ENCODE measurements around the gene NUBP2. TPM values are rescaled to one million over a fixed set of nuclear protein-coding genes. Genes with fewer than 3 reads are reported as not detected.
A peak's percentile ranks its signal among the peaks of the same experiment; 100 is the strongest.

The NUBP2 gene
- total and polyA plus RNA-seq, 10 of the 15 experiments (the other 5 are each of a cell fraction or from before 2014, with no cell fraction given): 1.9 to 129 (median 51.7) TPM

DNA sequence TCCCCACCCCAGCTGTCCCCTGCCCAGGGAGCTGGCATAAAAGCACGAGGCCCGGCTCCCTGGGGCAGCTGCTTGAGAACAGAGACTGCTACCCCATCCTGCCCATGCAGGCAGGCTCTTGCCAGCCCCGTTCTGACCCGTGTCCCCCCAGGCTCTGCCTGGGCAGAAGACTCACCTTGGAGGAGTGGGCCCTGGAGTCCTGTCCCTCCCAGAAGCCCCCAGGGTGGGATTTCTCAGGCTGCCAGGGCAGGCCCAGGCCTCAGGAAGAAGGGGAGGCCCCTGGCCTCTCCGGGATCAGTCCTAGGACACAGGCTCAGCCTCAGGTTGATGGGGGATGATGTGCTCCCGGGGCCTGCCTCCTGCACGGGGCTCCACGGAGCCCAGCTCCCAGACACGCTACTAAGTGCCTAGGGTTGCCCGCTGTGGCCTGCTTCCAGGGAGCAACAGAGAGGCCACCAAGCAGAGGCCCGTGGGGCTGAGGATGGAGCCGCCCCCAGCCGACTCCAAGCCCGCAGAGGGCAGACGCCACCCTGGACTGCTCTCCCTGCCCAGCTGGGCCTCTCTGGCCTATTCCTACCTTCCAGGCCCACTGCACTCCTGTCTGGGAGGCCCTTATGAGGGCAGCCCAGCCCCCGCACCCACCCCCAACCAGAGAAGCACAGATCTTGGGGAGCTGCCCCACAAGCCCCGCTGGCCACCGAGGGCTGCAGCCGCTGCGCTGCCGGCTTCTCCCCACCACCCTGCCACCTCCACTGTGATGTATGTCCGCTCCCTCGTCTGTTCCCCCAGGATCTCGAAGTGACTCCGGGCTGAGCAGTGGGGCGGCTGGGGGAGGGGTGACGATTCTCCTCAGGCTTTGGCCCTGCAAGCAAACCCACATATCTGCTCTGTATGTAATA, 13.1 kb upstream of the NUBP2 start (continued):
- TF ChIP-seq USF2 (IDR thresholded peaks at IDR 0.05; ENCODE audit: borderline replicate concordance, low read depth, low read length) (no peak), RAD21 (IDR thresholded peaks at IDR 0.05; ENCODE audit: insufficient read depth, low read depth, low read length) (no peak), POLR2AphosphoS2 (IDR thresholded peaks at IDR 0.05; ENCODE audit: low read depth, low read length) (peak; percentile 79), FOS (IDR thresholded peaks at IDR 0.05; ENCODE audit: borderline replicate concordance, extremely low read depth, insufficient read length) (no peak), NRF1 (conservative IDR thresholded peaks at IDR 0.05; ENCODE audit: low read depth, low read length) (no peak), BCL11A (IDR thresholded peaks at IDR 0.05; ENCODE audit: low read depth, low read length) (no peak), RBBP5 (conservative IDR thresholded peaks at IDR 0.05) (no peak)

DNA sequence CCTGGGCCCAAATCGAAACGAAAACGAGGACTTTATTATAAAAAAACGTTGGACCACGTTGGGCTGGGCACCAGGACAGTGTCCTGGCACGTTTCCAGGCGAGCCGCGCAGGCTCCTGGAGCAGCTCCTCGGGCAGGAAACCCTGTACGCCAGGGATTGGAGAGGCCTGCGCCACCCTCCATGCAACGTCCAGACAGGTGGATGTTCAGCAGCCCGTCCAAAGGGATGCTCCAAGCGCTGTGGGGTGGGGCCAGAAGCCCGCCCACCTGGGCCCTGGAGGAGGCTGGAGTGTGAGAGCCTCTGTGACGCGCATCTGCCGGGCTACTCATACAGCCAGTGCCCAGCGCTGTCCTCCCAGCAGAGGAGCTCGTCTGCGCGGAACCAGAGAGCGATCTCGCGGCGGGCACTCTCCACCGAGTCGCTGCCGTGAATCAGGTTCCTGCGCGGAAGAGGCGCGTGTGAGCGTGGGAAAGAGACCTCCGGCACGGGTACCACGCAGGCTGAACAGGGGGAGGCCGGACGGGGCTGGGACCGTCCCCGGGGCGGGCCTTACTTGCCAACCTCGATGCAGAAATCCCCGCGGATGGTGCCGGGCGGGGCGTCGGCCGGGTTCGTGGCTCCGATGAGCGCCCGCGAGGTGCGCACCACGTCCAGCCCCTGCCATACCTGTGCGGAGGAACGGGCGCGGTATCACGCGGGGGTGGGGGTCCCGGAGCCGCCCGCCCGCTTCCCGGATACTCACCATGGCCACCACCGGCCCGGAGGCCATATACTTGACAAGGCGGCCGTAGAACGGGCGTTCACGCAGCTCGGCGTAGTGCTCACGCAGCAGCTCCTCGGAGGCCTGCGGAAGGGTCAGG, 12.2 kb upstream of the NUBP2 start:
- Histone ChIP-seq H3K4me3 (peak overlapping the region; percentile 100), H3K27ac (ENCODE audit: control insufficient read depth, insufficient read depth) (peak overlapping the region; percentile 69), H3K36me3 (ENCODE audit: control insufficient read depth in 2 of 2, insufficient read depth in 2 of 2, low read length in 1 of 2) (peaks cover 0 to 21% of the 10 kb centered on the region in 2 experiments; a peak in 3 of 4 replicates), H3K4me1 (ENCODE audit: control insufficient read depth, insufficient read depth, low read length) (peaks cover 15% of the 10 kb centered on the region), H2AFZ (ENCODE audit: control insufficient read depth, low read depth, low read length) (no peak overlapping the region), H3K79me2 (ENCODE audit: control insufficient read depth, insufficient read depth, low read length) (peaks cover 43% of the 10 kb centered on the region), H3K27me3 (replicated peaks in 1 of 2; ENCODE audit: control insufficient read depth in 2 of 2, insufficient read depth in 2 of 2, low read length in 1 of 2) (no peaks in the 10 kb centered on the region), H3K9me3 (replicated peaks; ENCODE audit: control insufficient read depth, insufficient read depth, low read length) (no peaks in the 10 kb centered on the region), H3K4me2 (ENCODE audit: control insufficient read depth, insufficient read depth) (peak overlapping the region; percentile 86), H3K9ac (ENCODE audit: control insufficient read depth, insufficient read depth, low read length) (peak overlapping the region; percentile 76), H4K20me1 (ENCODE audit: control insufficient read depth, insufficient read depth) (no peaks in the 10 kb centered on the region)
- no peak for DNase-seq (ENCODE audit: low read depth, low spot score)
- BruUV-seq (replicated peaks): TSS peak; percentile 49
- intact Hi-C loops (cut with micrococcal nuclease; ENCODE audit: unreplicated experiment): loop anchor here (5.0 kb wide), 1 partner anchor 63 kb away; the partner anchor contains the start of gene MAPK8IP3
- ATAC-seq: peak; percentile 38
- ChIA-PET POLR2A (interaction anchor here (5.8 kb wide), 1 partner anchor 12 kb away, joined by 39 read pairs; the partner anchor contains the start of genes NUBP2 and SPSB3), SMC1A (ENCODE audit: uncharacterized antibody, unreplicated experiment) (interaction anchor here (0.6 to 1.0 kb wide), 2 partner anchors 49 to 274 kb away, joined by 3 read pairs; no protein-coding TSS in a partner anchor), CTCF (no interaction called here), RAD21 (ENCODE audit: unreplicated experiment) (interaction anchor here (3.1 kb wide), 1 partner anchor 12 kb away, joined by 22 read pairs; the partner anchor contains the start of genes NUBP2 and SPSB3)
- 17% methylated on average over 59 of the region's 81 CpGs for WGBS (ENCODE audit: insufficient coverage, insufficient replicate concordance, low lambda C conversion rate, missing lambda C conversion rate)
- in situ Hi-C loops (cut with MboI): loop anchor here (5.0 kb wide), 1 partner anchor 58 kb away; no protein-coding TSS in a partner anchor
- no peak for FAIRE-seq
- TF ChIP-seq EP300 (IDR thresholded peaks at IDR 0.05; ENCODE audit: borderline replicate concordance in 1 of 2, control insufficient read depth in 1 of 2, low read depth in 2 of 2, low read length in 2 of 2): no peak
- TF ChIP-seq ZNF217 (IDR thresholded peaks at IDR 0.05): no peak
- TF ChIP-seq MEF2B (IDR thresholded peaks at IDR 0.05; ENCODE audit: partially characterized antibody, poor library complexity, severe bottlenecking): no peak
- no peak for TF ChIP-seq SUPT20H (IDR thresholded peaks at IDR 0.05; ENCODE audit: borderline replicate concordance, control insufficient read depth, low read depth, low read length)
- no peak for TF ChIP-seq ESRRA (IDR thresholded peaks at IDR 0.05; ENCODE audit: low read length)
- no peak for TF ChIP-seq RUNX3 (IDR thresholded peaks at IDR 0.05; ENCODE audit: low read length)
- TF ChIP-seq, protein P1, sequence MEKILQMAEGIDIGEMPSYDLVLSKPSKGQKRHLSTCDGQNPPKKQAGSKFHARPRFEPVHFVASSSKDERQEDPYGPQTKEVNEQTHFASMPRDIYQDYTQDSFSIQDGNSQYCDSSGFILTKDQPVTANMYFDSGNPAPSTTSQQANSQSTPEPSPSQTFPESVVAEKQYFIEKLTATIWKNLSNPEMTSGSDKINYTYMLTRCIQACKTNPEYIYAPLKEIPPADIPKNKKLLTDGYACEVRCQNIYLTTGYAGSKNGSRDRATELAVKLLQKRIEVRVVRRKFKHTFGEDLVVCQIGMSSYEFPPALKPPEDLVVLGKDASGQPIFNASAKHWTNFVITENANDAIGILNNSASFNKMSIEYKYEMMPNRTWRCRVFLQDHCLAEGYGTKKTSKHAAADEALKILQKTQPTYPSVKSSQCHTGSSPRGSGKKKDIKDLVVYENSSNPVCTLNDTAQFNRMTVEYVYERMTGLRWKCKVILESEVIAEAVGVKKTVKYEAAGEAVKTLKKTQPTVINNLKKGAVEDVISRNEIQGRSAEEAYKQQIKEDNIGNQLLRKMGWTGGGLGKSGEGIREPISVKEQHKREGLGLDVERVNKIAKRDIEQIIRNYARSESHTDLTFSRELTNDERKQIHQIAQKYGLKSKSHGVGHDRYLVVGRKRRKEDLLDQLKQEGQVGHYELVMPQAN (conservative IDR thresholded peaks at IDR 0.05): no peak
- TF ChIP-seq ZNF24 (IDR thresholded peaks at IDR 0.05): no peak
- no peak for TF ChIP-seq NFXL1 (IDR thresholded peaks at IDR 0.05; ENCODE audit: borderline replicate concordance)
- TF ChIP-seq POU2F2 (IDR thresholded peaks at IDR 0.05; ENCODE audit: borderline replicate concordance, low read depth, low read length): 0 out of 3 replicates have a peak, but pooled peaks have one; percentile 10
